Stimulated activated CD4-positive, alpha-beta T cell treated with anti-CD3 and anti-CD28 coated beads, Interleukin-15, amount 100 ng/mL, for 24 hours (primary cell): Measurements from ENCODE around the gene BFSP2.
"Not testable (repeated sequence)": the region's sequence is repeated elsewhere in the genome, so short reads cannot be mapped to it uniquely, and the experiment has no call there.

Source experiments
- DNase-seq: peaks from one replicate; pipeline ENCODE4 v3.0.0-alpha.2; 2020

BFSP2 gene

GRCh38 chr3:133460809-133461208 is 61.0 kb downstream of the BFSP2 start:
- no peak for DNase-seq

- no peak for DNase-seq
Measured at GRCh38 chr3:133461291-133461690, 61.4 kb downstream of the BFSP2 start.

- no peak for DNase-seq
Measured at GRCh38 chr3:133463347-133463860, 63.5 kb downstream of the BFSP2 start.

GRCh38 chr3:133464573-133464972 is 64.7 kb downstream of the BFSP2 start:
- DNase-seq, result no peak

- DNase-seq, result no peak
Measured at GRCh38 chr3:133466531-133467386, 66.9 kb downstream of the BFSP2 start.

- no peak for DNase-seq
Measured at GRCh38 chr3:133467780-133468179, 67.9 kb downstream of the BFSP2 start.

GRCh38 chr3:133468251-133468721 is 68.4 kb downstream of the BFSP2 start:
- no peak for DNase-seq

GRCh38 chr3:133469140-133469731 is 69.4 kb downstream of the BFSP2 start:
- DNase-seq, result no peak

GRCh38 chr3:133472242-133472641 is 72.4 kb downstream of the BFSP2 start:
- DNase-seq, result no peak

GRCh38 chr3:133472889-133473288 is 73.0 kb downstream of the BFSP2 start:
- no peak for DNase-seq

GRCh38 chr3:133473472-133474191 is 73.8 kb downstream of the BFSP2 start:
- DNase-seq, result not testable (repeated sequence)

- no peak for DNase-seq
Measured at GRCh38 chr3:133474251-133474801, 74.5 kb downstream of the BFSP2 start.

GRCh38 chr3:133474817-133475216 is 75.0 kb downstream of the BFSP2 start:
- DNase-seq, result no peak

- peak; percentile 30 for DNase-seq
Measured at GRCh38 chr3:133475245-133476010, 75.6 kb downstream of the BFSP2 start.

GRCh38 chr3:133476971-133477375 is 77.1 kb downstream of the BFSP2 start:
- DNase-seq, result no peak

GRCh38 chr3:133477487-133477886 is 77.6 kb downstream of the BFSP2 start:
- no peak for DNase-seq

- no peak for DNase-seq
Measured at GRCh38 chr3:133478624-133479023, 78.8 kb downstream of the BFSP2 start.

GRCh38 chr3:133479401-133479800 is 79.5 kb downstream of the BFSP2 start:
- DNase-seq, result no peak

GRCh38 chr3:133479895-133480669 is 80.2 kb downstream of the BFSP2 start:
- DNase-seq, result no peak

- DNase-seq, result not testable (repeated sequence)
Measured at GRCh38 chr3:133482474-133482873, 82.6 kb downstream of the BFSP2 start.

GRCh38 chr3:133486658-133487057 is 86.8 kb downstream of the BFSP2 start:
- DNase-seq, result no peak
